Measurements from ENCODE around the gene ABCB9. TPM values are rescaled to one million over a fixed set of nuclear protein-coding genes. Genes with fewer than 3 reads are reported as not detected.

Gene ABCB9
- total RNA-seq, 2 donors from 2014 or later = 8.9 to 9.5 TPM

GRCh38 chr12:122997343-122998250 is 31.3 kb upstream of the ABCB9 start:
- DNase-seq (ENCODE audit: low spot score in 2 of 2) (no peak), ATAC-seq (no peak)
- Mint-ChIP-seq H3K9me3 (no peaks in the 10 kb centered on the region), H3K27ac (peak overlapping the region in 1 of 2 donors; percentile 72), H3K36me3 (no peaks in the 10 kb centered on the region)

- Mint-ChIP-seq H3K9me3 (no peaks in the 10 kb centered on the region), H3K27ac (peak overlapping the region in 1 of 2 donors; percentile 20), H3K36me3 (no peaks in the 10 kb centered on the region)
- DNase-seq (ENCODE audit: low spot score in 2 of 2) (no peak), ATAC-seq (no peak)
Measured at GRCh38 chr12:122996621-122997342, 30.5 kb upstream of the ABCB9 start.

DNA sequence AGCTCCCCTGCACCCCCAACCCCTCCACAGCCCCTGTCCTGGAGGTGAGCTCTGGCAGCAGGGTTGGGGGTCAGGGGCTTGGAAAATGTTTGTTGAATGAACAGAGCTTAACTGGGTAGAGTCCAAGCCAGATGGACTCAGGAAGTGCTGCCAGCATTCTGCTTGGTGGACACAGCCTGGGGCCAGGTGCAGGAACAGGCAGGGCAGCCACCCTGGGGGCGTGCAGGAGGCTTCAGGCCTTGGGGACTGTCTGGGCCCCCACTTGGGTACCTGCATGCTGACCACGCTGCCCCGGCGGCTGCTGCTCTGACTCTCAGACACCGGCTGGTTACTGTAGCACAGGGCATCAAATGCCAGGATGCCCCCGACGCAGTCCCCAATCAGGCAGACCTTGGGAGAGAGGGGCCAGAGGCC is 29.9 kb upstream of the ABCB9 start:
- no peak for ATAC-seq
- H3K36me3 Mint-ChIP-seq = no peaks in the 10 kb centered on the region
- peak overlapping the region in 1 of 2 donors; percentile 20 for H3K27ac Mint-ChIP-seq
- H3K9me3 Mint-ChIP-seq = no peaks in the 10 kb centered on the region
- DNase-seq (ENCODE audit: low spot score in 2 of 2) = no peak

DNA sequence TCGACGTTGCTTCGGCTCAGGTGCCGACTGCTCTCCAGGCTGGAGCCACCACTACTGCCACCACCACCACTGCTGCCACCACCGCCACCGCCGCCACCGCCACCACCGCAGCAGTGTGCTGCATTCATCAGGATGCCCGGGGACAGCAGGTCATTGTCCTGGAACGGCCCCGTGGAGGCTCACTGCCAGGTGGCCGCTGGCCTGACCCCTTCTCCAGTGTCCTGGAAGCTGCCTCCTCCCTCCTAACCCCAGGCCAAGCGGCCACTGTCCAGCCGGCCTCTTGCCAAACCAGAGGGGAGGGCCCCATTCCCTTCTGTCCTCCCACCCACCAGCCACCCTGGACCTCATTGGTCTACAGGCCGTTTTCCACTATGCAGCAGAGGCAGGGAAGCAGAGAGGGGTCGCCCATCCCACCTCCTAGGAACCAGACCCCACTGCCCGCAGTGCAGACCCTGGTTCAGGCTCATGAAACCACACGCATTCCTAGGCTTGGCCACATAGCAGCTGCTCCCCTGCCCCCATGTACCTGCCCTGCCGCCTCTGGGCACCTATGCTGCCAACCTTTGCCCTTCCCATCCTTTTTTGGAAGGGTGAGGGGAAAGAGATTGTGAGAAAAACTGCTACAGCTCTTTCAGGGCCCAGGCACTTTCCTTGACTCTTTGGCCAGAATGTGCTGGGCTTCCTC is 29.4 kb upstream of the ABCB9 start:
- no peaks in the 10 kb centered on the region for H3K36me3 Mint-ChIP-seq
- H3K27ac Mint-ChIP-seq = no peak overlapping the region
- ATAC-seq = no peak
- H3K9me3 Mint-ChIP-seq = no peaks in the 10 kb centered on the region
- no peak for DNase-seq (ENCODE audit: low spot score in 2 of 2)

GRCh38 chr12:122994781-122995502 is 28.7 kb upstream of the ABCB9 start:
- H3K27ac Mint-ChIP-seq = no peak overlapping the region
- H3K36me3 Mint-ChIP-seq = no peaks in the 10 kb centered on the region
- H3K9me3 Mint-ChIP-seq = no peaks in the 10 kb centered on the region
- DNase-seq (ENCODE audit: low spot score in 2 of 2) (no peak), ATAC-seq (no peak)

DNA sequence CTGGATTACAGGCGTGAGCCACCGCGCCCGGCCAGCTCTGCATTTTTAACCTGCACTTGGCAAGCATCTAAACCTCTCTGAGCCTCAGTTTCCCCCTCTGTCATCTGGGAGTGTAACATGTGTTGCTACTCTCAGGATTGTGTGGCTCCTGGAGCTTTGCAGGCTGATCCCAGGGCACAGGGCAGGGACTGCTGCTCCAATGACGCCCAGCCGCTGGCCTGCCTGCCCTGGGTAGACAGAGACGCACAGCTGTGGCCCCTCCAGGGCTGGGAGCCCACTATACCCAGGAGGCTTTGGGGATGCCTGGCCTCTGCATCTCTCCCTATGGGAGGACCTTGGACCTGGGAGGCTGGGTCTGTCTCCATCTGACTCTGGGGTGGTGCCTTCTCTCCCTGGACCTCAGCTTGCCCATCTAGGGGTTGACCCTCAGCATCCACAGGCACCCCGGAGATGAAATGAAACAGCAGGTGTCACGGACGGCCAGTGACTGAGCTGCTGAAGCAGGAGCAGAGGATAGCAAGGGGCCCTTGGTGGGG is 27.9 kb upstream of the ABCB9 start:
- Mint-ChIP-seq H3K27ac (no peak overlapping the region), H3K36me3 (no peaks in the 10 kb centered on the region), H3K9me3 (no peaks in the 10 kb centered on the region)
- ATAC-seq (no peak), DNase-seq (ENCODE audit: low spot score in 2 of 2) (no peak)

DNA sequence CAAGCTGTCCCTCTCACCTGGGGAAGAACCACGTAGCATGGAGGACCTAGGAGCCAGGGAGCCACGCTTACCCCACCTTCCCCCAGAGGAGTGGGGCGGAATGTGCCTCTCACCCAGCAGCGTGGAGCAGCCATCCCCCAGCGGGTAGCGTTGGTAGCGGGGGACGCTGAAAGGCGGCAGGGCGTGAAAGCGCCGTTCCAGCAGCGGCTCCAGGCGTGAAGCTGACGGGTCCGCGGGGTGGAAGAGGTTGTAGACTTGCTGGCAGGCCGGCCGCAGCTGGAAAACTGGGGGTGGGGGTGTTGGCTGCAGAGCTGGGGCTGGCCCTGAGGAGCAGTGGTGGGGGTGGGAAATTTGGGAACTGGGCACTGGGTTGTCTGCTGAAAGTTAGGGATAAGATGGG is 26.1 kb upstream of the ABCB9 start:
- Mint-ChIP-seq H3K36me3 (no peaks in the 10 kb centered on the region), H3K9me3 (no peaks in the 10 kb centered on the region), H3K27ac (no peak overlapping the region)
- no peak for DNase-seq (ENCODE audit: low spot score in 2 of 2)
- ATAC-seq = no peak

DNA sequence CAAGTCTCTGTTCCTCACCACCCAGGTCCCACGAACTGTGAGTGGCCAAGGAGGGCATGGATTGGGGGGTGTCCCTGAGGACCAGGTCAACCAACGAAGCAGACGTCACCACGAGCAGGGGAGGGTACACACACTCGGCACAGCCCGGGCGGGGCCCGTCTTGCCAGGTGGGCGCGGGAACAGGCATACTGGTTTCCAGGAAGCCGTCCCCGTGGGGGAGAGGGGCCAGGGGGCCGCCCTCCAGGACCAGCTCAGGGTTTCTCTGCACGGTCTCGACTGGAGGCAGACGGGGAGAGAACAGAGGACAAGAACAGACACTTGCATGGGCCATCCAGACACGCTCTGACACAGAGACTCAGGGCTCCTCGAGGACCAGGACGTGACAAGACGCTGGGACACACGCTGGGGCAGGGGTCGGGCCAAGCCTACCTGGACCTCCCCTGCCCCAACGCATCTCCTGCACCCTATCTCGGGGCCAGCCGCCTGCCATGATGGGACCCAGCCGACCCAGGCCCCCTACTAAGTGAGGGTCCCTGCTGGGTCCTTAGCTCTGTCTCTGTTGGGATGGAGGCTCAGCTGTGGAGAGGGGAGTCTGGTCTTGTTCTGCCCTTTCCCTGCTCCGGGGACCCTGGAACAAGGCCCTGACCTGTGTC is 25.5 kb upstream of the ABCB9 start:
- no peak for ATAC-seq
- Mint-ChIP-seq H3K27ac (peak overlapping the region in 1 of 2 donors; percentile 65), H3K36me3 (no peaks in the 10 kb centered on the region), H3K9me3 (no peaks in the 10 kb centered on the region)
- DNase-seq (ENCODE audit: low spot score in 2 of 2) = no peak

GRCh38 chr12:122990961-122991622 is 24.8 kb upstream of the ABCB9 start:
- H3K36me3 Mint-ChIP-seq = no peaks in the 10 kb centered on the region
- ATAC-seq (no peak), DNase-seq (ENCODE audit: low spot score in 2 of 2) (no peak)
- H3K27ac Mint-ChIP-seq = peak overlapping the region in 1 of 2 donors; percentile 65
- no peaks in the 10 kb centered on the region for H3K9me3 Mint-ChIP-seq

DNA sequence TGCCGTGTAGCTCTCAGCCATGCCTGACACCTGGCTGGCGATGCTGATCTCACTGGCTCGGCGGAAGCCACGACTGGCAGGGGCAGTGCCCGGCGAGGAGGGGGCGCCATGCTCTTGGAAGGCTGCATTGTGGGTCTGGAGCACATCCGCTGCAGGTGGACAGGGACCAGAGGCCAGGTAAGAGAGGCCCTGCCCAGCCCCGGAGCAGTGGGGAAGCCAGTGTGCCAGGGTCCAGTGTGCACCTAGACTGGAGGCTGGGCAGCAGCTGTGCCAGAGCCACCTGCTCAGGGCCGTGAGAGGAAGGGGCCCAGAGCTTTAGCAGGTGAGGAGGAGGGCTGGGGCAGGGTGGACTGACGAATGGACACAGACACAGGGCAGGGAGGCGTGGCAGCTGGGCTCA is 24.3 kb upstream of the ABCB9 start:
- DNase-seq (ENCODE audit: low spot score in 2 of 2) (no peak), ATAC-seq (no peak)
- peak overlapping the region; percentile 22 to 65 for H3K27ac Mint-ChIP-seq
- no peaks in the 10 kb centered on the region for H3K9me3 Mint-ChIP-seq
- no peaks in the 10 kb centered on the region for H3K36me3 Mint-ChIP-seq

GRCh38 chr12:122989874-122990419 is 23.7 kb upstream of the ABCB9 start:
- no peaks in the 10 kb centered on the region for H3K36me3 Mint-ChIP-seq
- DNase-seq (ENCODE audit: low spot score in 2 of 2) (no peak), ATAC-seq (no peak)
- H3K9me3 Mint-ChIP-seq = no peaks in the 10 kb centered on the region
- peak overlapping the region in 1 of 2 donors; percentile 22 for H3K27ac Mint-ChIP-seq

GRCh38 chr12:122989225-122989839 is 23.1 kb upstream of the ABCB9 start:
- H3K9me3 Mint-ChIP-seq = no peaks in the 10 kb centered on the region
- ATAC-seq = no peak
- H3K27ac Mint-ChIP-seq = no peak overlapping the region
- H3K36me3 Mint-ChIP-seq = no peaks in the 10 kb centered on the region
- DNase-seq (ENCODE audit: low spot score in 2 of 2) = no peak

- DNase-seq (ENCODE audit: low spot score in 2 of 2) = no peak
- Mint-ChIP-seq H3K36me3 (no peaks in the 10 kb centered on the region), H3K27ac (peak overlapping the region in 1 of 2 donors; percentile 36), H3K9me3 (no peaks in the 10 kb centered on the region)
- ATAC-seq = no peak
Measured at GRCh38 chr12:122988612-122989212, 22.4 kb upstream of the ABCB9 start.

DNA sequence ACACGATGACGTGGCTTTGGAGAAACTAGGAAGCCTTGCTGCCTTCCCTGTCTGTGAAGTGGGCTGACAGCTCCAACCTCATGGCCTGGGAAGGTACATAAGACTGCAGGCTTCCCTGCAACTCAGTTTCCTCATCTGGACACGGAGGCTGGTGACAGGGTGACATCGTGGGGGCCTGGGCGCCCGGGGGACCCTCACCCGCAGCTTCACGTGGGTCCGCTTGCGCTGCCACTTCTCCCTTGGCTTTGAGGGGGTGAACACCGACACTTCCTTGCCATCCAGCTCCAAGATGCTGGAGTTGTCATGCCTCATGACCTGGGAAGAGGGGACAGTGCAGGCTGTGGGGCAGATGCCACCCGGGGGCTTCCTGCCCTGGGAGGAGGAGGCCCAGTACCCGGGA is 21.8 kb upstream of the ABCB9 start:
- Mint-ChIP-seq H3K9me3 (no peaks in the 10 kb centered on the region), H3K36me3 (peaks cover 2% of the 10 kb centered on the region in 2 donors), H3K27ac (peak overlapping the region in 1 of 2 donors; percentile 29)
- DNase-seq (ENCODE audit: low spot score in 2 of 2) (no peak), ATAC-seq (no peak)
